ENCODE measurements around the gene ZFP1. TPM values are rescaled to one million over a fixed set of nuclear protein-coding genes. Genes with fewer than 3 reads are reported as not detected.

ZFP1 gene
- 16.8 TPM for total RNA-seq

DNA sequence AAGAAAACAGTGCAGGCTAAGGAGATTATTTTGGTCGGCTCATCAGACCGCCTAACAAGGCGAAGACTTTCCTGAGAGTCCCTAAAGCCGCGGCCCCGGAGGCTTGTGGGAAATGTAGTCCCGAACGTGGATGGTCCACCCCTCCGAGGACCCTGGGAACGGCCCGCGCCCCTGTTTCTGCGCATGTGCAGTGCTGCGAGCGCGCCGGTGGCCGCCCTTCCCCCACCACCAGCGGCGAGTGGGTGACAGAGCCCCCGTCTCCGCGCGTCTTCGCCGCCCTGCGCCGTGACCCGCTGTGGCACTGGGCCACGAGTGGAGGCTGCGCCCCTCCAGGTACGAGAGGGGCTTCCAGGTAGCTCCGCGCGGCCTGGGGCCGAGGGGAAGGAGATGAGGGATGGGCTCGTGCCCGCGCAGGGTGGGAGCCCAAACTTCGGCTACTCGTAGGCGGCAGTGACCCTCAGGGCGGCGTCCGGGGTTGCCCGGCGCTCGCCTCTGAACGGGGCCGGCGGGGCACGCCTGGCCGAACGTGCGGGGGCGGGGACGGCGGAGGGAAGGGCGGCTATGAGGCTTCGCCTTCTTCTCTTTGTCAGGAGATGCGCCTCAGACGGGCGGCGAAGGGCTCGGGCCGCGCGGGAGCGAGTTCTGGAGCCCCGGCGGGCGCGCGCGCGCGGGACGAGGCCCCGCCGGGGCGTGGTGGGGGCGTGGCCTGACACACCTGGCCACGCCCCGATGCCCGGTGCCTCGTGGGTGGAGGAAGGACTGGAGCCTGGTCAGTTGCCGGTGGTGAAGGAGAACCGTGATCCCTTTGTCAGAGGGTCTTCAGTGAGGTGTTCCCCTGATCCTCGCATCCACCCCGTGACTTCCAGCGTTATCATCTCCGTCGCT is at the start of gene ZFP1:
TSS of gene ZFP1 (plus strand) at position 214 of the 885 bp plus-strand sequence. CDS start 4,428 bp downstream, outside the sequence.
- ATAC-seq (peak; percentile 92), DNase-seq (ENCODE audit: low spot score) (peak; percentile 92)

DNA sequence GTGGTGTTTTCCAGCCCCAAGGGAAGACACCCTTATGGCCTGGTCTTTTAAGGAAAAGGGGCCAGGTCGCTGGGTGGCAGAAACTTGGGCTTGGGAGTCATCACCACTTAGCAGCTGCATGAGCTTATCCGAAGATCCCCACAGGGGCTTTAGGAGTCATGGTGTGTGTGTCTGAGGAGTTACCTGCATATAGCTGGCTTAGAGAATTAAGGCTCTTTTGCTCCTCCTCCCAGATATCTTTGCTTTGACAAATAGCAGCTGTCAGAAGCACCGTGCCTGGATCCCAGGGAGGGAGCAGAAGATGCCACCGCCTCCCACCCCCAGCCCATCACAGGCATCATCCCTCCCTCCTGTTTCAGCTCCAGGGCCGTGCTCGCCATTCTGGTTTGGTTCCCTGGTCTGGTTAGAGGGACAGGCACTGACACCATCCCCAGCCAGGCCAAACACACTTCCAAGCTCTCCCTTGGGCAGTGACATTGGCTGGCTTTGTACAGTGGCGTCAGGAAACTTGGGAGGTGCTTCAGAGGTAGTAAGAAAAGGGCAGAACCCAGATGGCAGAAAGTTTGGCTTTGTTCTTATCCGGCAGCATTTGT is 49.2 kb upstream of the ZFP1 start:
- DNase-seq (ENCODE audit: low spot score) (no peak), ATAC-seq (no peak)

DNA sequence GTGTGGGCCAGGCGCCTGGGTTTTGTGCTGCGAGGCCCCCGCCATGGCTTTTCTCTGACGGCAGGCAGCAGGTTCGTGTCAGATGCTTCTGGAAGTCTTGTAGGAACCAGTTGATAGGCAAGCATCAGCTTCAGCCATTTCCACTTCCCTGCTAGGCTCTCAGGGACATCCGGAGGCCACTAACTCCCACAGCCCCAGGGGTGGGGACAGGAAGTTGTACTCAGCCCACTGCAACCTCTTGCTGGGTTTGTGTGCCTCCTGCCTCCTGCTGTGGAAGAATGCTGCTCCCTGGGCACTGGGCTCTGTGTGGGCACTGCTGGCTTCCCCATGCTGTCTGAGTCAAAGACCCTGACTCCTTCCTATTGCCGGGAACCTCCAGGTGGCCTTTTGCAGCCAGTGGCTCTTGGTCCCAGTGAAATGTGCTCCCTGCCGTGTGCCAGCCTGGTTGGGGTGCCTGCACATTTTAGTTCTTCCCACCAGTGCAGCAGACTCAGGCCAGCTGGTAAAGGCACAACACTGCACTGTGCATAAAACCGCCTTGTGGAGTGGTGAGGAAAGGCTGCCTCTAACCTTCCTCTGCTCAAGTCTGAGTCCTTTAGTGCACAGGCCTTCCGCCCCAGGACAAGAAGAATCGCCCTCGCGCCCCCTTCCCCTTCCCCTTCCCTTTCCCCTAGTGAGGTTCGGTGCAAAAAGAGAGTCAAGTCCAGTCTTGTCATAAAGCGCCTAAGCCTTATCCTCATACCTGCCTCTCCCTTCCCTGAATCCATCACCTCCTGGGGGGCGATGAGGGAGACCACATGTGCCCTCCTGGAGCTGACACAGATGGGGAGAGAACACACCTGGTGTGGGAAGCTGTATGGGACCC is 48.4 kb upstream of the ZFP1 start:
- ATAC-seq (peak; percentile 65), DNase-seq (ENCODE audit: low spot score) (no peak)

DNA sequence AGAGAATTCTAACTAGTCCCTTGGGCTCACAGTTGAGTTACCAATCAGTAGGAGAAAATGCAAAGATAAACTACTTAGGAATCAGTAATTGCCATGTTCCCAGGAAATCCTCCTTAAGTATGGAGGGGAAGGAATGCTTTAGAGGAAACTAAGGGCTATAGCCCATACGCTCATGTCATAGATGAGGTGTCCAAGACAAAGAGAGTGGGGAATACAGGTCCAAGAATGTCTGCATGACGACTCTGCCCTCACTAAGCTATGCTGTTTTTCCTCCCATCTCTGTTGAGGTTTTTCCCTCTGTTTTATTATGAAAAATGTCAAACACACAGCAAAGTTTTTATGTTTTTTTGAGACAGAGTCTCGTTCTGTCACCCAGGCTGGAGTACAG is 47.7 kb upstream of the ZFP1 start:
- DNase-seq (ENCODE audit: low spot score), result no peak

DNA sequence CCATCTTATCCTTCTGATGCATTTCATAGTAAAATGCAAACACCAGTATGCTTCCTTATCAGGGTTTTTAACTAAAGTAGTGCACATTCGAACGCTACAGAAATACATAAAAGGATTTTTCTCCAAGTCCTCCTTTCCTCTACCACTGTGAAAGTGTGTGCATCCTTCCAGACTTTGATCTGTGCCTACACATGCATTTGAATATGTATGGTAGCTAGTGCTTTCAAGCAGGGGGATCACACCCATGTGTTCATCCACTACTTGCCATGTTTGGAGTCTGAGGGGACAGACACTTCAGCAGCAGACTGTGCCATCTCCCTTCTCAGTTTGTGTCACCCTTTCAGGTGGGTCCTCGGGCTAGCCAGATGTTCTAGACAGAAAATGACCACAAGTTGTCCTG is 46.7 kb upstream of the ZFP1 start:
- DNase-seq (ENCODE audit: low spot score), result no peak
- ATAC-seq, result no peak

More for the DNA sequence above, 47.7 kb upstream of the ZFP1 start:
- no peak for ATAC-seq

DNA sequence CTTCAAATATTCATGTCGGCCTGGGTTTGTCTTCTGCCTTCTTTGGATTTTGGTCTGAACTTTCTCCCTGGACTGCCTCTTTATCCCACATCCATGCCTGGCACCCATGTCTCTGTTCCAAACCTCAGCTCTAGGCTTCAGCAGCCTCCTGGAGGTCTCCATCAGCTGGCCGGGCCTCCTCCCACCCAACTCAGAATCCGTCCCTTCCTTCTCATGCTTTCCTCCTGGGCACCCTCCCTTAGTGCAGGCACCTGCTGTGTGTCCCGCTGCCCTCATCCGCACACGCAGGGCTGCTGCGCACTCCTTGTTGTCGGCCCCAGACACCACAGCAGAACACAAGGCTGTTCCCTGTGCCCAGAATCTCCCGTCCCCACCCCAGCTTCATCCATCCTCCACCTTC is 45.7 kb upstream of the ZFP1 start:
- ATAC-seq (no peak), DNase-seq (ENCODE audit: low spot score) (no peak)

DNA sequence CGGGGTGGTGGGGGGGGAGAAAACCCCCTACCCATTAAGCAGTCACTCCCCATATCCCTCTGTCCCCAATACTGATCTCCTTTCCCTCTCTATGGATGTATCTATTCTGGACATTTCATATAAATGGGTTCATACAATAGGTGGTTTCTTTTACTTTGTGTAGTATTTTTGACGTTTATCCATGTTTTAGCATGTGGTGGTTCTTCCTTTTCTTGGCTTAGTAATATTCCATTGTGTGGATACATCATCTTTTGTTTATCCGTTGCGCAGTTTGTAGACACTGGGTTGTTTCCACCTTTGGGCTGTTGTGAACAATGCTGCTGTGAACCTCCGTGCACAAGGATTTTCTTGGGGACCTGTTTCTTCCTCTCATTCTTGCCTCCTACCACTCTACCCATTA is 44.3 kb upstream of the ZFP1 start:
- ATAC-seq (no peak), DNase-seq (ENCODE audit: low spot score) (no peak)

DNA sequence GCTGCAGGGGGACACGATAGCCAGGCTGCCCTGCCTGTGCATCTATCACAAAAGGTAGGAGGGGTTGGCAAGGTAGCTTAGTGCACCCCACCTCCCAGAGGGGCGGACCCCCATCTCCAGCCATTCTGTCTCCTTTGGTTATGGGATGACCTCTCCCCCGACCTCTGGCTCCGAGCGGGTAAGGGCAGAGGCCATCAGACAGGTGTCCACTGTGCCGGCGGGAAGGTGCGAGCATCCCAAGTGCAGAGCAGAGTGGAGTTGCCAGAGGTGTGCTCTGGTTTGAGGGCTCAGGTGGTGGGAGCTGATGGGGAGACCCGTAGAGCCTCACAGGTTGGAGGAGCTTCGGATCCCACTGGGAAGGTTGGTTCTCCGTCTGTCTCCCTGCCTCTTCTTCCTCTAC is 43.5 kb upstream of the ZFP1 start:
- ATAC-seq (no peak), DNase-seq (ENCODE audit: low spot score) (no peak)

DNA sequence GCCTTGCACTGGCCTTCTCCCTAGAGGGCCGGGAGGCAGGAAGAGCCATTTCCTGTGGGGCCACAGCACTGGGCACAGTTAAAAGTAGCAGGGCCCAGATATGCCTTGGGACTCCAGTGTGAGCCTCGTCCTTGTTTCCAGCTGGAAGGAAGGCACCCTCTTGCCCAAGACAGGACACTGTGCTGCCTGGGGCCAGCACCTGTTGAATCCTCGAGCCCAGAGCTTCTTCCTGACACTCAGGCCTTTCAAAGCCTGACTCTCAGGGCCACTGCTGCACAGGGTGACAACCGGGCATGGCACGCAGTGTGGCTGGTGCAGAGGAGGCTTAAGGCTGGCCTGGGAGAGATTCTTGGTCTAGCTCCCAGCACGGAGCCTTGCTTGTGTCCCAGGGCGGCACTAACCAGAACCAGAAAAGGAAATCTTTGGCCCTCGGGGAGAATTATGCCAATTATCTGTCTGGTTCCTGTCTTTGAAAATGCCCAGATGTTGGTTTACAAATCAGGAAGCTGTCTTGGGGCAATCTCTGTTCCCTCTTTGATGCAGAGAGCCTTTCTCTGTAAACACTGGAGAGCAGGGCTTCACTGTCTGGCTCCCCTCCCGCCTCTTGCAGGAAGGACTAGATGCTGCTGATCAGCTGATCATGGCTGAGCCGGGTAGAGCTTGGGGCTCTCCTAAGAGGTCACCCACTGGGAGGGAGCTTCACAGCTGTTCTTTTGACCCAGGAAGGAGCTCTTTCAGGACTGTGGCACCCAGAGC is 42.8 kb upstream of the ZFP1 start:
- no peak for DNase-seq (ENCODE audit: low spot score)
- ATAC-seq, result no peak

DNA sequence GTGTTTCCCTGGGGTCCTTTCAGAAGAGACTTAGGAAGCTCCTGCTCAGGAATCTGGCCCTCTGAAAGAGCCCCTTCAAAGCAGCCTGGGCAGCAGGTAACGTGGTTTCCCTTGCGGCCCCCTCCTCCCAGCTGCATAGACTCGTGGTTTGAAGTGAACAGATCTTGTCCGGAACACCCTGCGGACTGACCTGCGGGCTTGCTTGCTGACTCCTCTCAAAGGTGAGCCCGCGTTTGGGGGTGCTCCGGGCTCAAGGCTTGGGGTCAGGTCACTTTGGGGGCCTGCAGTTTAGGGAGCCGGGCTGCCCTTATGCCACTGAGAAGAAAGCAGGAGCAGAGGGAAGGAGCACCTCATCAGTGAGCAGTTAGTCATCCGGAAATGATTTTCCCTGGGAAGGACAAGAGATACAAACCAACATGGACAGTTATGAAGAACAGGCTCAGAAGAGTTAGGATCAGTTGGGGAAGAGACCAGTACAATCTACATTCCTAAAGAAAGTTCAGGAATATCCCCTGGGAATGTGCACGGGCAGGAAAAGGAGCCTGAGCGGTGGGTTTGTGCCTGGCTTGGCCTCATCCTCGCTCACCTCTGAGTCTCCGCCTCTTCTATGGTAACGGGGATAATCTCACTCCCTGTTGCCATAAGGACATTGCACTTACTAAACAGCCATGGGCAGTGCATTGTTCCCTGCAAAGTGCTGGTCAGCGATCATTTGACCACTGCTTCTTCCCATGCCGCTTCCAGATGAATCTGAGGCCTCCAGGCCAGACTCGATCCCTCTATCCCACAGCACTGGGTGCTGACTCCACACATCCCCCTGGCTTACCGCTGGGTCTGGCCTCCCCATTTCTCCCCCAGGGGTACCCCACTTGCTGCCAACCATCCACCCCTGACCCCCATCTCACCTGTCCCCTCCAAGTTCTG is 41.7 kb upstream of the ZFP1 start:
- DNase-seq (ENCODE audit: low spot score), result no peak

DNA sequence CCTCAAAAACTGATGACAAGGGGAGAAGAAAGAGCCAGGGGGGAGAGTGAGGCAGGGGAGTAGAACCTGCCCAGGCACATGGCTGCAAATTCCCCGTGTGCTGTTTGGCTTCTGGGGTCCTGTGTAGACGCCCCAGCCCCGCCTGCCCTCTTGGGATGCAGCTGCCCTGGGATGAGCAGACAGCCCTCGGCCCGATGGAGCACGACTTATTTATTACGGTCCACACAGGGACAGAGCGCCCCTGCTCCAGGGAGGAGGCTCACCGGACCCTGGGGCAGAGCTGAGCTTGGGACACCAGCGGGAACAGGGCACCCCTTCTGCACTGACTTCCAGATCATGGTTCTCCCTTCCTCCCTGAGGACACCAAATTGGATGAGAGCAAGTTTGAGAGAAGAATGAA is 40.8 kb upstream of the ZFP1 start:
- ATAC-seq, result no peak
- DNase-seq (ENCODE audit: low spot score), result no peak

More for the DNA sequence above, 41.7 kb upstream of the ZFP1 start:
- no peak for ATAC-seq

DNA sequence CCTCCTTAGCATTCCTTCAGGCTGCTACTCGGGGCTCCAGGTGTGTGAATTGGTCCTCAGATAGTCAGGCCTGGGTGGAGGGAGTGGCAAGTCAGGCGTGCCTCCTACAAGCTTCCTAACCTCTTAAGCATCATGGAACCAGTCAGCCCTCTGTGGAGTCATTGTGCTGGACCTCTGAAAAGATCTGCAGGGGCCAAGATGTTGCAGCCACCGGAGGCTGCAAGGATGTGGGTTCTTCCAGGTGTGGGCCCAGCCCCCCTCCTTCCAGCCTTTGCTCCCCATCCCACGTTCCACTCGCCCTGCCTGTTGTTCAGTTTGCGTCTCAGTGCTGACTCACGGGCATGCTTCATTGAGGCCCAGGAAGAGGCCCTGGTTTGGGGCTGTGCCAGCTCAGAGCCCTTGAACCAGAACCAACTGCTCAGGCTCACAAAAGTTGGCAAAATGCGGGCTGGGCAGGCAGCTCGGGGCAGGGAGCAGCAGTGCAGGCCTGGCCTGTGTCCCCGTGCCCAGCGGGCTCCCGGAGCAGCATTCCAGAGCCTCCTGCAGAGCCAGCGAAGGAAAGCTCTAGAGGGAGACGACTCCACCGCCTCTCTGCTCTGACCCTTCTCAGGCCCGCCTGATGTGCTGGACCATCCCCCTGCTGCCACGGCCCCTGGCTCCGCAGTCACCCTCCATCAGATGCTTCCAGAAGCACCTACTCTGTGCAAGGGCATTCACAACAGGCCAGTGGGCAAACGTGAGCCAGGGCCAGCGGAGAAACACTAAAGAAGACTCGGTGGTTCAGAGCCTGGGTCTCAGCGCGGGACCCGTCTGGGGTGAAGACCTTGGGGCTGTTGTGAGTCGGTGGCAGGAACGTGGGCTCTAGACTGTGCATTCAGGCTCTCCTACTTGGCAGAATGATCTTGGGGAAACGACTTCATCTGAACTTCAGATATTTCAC is 39.3 kb upstream of the ZFP1 start:
- ATAC-seq, result peak; percentile 71
- DNase-seq (ENCODE audit: low spot score), result peak; percentile 96

DNA sequence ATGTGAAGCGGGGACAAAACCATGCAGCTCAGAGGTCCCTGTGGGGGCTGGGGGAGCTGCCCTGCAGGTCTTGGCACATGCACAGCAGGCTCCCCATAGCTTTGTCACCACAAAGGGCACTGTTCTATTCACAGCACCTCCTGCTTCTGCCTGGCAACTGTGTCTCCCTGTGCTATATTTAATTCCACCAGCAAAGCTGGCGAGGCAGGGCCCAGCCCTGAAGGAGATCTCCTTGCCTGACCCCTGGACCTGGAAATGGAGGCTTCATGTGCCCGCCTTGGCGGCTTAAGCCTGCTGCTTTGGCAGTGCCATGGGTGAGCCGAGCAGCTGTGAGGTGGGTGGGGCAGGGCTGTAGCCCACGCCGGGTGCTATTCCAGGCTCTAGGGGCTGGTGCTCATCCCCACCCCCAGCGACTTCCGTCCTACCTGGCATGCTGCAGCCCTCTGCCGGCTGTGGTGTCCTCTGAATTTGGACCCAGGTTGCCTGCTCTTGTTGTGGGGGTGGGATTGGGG is 38.5 kb upstream of the ZFP1 start:
- ATAC-seq, result peak; percentile 60
- DNase-seq (ENCODE audit: low spot score), result peak; percentile 77

DNA sequence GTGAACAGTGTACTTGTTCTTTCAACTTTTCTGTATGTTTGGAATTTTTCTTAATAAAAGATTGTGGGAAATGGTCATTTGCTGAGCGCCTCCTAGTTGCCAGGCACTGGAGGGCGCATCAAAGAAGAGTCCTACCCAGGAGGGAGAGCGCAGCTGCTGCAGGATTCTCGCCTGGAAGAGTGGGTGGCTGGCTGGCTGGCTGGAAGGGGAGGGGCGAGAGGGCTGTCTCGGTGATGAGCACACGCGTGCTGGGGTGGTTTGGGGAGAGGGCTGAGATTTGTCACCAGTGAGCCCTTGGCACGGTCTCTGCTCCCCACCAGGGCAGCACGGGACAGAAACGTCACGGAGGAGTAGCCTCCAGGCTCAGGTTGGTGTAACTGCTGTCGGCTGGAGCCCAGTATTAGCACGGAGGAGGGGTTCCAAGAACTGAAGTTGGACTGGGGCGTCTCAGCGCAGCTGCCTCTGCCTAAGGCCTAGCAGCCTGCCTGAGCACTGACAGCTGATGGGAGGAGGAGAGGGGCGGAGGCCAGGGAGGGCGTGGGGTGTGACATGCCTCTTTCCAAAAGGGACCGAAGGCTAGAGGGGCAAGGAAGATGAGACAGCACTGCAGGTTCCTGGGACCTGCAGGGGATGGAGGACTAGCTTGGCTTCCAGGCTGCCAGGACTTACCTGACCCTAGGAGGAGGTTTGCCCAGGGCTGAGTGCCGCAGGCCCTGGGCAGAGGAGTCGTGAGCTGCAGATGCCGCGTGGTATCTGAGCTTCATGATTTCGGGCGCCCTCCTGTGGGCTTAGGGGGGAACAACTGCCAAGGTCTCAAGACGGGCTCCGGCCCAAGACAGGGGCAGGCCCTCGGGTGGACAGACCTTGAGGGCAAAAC is 37.4 kb upstream of the ZFP1 start:
- peak; percentile 70 for ATAC-seq
- peak; percentile 86 for DNase-seq (ENCODE audit: low spot score)

DNA sequence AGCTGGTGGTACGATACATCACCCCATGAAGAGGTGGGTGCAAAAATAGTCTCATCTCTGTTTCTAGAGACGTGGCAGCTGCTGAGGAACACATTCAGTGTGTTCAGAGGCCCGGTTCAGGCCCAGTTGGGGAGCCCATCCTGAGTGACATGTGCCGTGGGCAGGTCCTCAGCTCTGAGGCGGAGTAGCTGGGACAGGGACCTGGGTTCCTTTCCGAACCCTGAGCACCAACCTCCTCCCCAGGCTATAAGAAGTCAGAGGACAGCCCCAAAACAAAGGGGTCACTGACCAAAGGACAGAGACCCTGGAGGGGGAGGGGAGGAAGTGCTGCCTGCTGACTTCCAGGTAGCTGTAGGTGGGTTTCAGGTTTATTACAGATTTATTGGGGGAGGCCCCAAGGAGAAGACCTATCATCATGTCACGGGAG is 36.8 kb upstream of the ZFP1 start:
- no peak for DNase-seq (ENCODE audit: low spot score)
- peak; percentile 0 for ATAC-seq

DNA sequence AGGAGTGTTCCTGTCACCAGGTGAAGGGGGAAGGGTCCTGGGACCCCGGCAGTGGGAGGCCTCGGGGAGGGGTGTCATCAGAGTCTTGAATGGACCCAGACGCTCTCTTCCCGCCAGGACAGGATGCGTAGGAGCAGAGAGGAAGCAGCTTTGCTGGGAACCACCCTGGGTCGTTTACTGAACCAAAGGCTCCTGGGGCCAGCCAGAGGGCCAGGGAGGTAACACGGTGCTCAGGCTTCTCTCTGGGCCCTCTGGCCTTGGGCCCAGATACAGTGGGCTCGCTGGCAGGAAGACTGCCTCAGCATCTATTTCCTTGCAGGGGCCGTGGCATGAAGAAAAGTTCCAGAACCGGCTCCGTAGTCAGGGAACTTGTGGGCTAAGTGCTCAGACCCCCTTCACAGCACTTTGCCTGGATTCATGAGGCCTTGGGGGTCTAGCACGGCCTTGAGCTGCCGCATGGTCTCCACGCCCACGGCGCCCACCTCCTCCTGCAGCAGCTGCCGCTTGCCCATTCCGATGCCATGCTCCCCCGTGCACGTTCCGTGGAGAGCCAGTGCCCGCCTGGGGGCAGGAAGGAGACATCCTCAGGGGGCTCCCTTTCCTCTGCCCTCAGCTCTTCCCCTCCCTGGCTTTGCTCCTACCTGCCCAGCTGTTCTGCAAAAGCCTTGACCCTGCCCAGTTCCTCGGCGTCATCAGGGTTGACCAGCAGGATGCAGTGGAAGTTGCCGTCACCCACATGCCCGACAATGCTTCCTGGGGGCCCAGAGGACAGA is 36.2 kb upstream of the ZFP1 start:
- no peak for ATAC-seq
- DNase-seq (ENCODE audit: low spot score), result no peak
